GM19238 (cell line): Measurements from ENCODE around the gene TRMU.

Source experiments
- DNase-seq: peaks from one replicate; pipeline ENCODE4 v3.0.0; 2011; ENCODE audit warnings: low spot score; ENCODE audit not compliant: insufficient read length

The TRMU gene, protein sequence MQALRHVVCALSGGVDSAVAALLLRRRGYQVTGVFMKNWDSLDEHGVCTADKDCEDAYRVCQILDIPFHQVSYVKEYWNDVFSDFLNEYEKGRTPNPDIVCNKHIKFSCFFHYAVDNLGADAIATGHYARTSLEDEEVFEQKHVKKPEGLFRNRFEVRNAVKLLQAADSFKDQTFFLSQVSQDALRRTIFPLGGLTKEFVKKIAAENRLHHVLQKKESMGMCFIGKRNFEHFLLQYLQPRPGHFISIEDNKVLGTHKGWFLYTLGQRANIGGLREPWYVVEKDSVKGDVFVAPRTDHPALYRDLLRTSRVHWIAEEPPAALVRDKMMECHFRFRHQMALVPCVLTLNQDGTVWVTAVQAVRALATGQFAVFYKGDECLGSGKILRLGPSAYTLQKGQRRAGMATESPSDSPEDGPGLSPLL

DNA sequence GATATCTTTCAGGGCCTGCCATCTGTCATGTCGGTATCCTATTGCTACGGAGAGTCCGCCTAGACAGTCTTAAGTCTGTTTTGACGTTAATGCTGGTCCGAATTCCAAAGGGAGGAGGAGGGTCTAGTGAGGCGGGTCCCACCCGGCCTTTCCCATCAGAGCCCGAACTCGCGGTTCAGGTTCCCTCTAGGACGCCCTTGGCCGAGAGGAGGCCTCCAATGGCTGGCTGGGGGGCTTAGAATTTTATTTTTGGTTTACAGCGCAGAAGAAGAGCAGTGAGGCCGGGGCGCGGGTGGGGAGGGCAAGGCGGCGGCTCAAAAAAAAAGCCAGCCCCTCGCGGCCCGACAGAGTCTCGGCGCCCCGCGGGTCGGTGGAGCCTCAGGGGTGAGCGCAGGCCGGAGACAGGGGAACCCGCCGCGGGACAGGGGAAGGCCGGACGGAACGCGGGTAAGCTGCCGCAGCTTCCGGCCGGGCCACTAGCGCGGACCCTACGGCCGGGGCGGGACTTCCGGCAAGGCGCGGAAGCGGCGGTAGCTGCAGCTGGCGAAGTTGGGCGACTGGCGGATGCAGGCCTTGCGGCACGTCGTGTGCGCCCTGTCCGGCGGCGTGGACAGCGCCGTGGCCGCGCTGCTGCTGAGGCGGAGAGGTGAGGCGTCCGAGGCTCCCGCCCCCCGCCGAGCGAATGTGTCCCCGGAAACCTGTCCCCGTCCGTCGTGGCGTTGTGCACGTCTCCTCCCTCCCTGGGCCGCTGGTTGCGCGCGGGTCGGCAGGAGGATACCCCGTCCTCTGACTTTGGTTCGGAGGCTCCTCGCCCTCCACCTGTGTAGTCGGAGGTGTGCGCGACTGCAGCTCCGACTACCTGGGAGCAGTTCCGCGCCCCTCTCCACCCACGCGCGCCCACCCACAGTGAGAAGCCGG, at the start of gene TRMU:
TSS of gene TRMU (plus strand) at position 514 of the 918 bp plus-strand sequence. CDS start at position 565, 51 bp downstream.
- peak; percentile 98 for DNase-seq

GRCh38 chr22:46286006-46286405, 49.5 kb upstream of the TRMU start:
- DNase-seq, result no peak

DNA sequence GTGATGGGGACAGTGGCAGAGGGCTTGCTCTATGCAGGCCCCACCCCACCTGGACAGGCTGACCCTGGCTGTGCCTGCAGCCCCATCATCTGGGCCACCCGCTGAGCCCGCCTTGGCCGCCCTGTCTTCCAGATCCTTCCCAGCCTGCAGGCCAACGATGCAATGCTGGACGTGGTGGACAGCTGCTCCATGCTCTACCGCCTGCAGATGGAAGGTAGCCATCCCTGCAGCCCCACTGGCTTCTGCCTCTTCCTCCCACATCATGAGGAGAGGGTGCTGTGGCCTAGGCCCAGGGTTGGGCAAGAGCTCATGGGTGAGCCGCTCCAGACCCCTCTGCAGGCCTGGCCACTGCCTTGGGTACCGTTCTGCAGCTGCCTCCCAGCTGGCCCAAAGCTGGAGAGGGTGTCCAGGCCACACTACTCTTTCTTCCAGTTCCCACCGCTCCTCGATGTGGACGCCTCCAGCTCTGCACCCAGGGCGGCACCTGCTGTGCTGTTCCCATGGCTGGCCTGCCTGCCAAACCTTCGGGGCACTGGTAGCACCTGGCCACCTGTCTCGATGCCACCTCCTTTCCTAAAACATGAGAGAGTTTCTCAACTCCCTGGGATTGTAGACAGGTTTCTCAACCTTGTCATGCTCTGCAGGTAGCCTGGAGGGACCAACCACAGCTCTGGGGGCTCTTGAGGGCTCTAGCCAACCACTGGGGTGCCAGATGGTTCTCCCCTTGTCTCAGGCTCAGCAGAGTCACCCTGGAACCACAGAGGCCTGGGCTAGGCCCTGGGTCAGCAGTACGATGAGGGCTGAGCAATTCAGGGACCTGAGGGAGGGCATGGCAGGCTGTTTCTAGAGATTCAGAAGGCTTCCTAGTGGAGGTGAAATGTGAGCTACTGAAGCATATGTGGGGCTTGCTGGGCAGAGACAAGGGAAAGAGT, 48.3 kb upstream of the TRMU start:
- DNase-seq, result no peak

- DNase-seq, result peak; percentile 92
Observed at GRCh38 chr22:46287873-46288751, 47.4 kb upstream of the TRMU start.

- DNase-seq, result no peak
Observed at GRCh38 chr22:46288846-46289243, 46.7 kb upstream of the TRMU start.

- DNase-seq, result no peak
Observed at GRCh38 chr22:46289244-46289891, 46.1 kb upstream of the TRMU start.

GRCh38 chr22:46290121-46290842, 45.2 kb upstream of the TRMU start:
- no peak for DNase-seq

DNA sequence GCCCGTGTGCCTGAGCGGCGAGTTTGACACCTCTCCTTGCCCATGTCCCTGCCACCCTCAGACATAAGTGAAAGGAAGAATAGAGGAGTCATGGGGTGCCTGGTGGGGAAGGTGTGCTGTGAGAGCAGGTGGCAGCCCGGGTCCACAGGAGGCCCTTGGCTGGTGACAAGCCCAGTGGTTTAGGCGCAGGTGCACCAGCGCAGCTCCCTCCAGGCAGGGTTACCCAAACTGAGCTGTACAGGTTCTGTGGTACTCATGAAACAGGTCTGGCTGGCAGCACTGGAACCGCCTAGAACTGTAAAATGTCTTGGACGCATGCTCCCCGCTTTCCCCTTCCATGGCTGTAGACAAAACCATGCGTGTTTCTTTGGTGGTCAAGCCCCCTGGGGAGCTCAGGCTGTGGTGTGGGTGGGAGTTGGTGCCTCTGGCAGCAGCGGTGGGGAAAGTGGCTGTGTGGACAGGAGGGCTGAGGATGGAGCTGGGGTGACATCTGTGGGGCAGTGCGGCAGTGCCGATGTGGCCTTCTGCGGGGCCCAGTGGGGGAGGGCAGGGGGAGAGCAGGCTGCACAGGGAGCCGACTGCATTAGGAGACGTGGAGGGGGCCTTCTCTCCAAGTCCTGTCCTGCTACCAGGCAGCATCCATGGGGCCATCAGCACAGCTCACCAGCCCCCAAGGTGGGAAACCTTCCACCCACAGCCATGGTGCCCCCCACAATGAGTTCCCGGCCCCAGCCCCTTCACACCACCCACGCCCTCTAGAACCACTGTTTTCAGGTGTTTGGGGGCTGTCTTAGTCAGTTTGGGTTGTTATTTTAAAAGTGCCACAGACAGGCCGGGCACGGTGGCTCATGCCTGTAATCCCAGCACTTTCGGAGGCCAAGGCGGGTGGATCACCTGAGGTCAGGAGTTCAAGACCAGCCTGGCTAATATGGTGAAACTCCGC, 44.4 kb upstream of the TRMU start:
- no peak for DNase-seq

- DNase-seq, result no peak
Observed at GRCh38 chr22:46292173-46292572, 43.3 kb upstream of the TRMU start.

- no peak for DNase-seq
Observed at GRCh38 chr22:46292732-46293131, 42.8 kb upstream of the TRMU start.

GRCh38 chr22:46293577-46294260, 41.8 kb upstream of the TRMU start:
- DNase-seq, result no peak

DNA sequence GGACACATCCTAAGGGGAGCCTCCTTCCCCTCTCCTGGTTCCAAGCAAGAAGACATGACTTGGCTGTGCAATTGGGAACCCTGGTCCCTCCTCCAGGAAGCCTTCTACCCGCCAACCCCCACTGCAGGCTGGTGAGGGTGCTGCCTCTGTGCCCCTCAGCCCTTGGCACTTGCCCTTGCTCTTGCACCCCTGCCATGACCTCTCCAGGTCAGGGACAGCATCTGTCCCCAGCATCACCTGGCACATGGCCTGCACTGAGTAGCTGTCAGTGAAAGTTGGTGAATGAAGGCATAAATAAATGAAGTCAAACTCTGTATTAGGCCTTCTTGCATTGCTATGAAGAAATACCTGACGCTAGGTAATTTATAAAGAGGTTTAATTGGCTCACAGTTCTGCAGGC, 40.7 kb upstream of the TRMU start:
- DNase-seq, result no peak

- DNase-seq, result no peak
Observed at GRCh38 chr22:46295277-46295971, 40.1 kb upstream of the TRMU start.

DNA sequence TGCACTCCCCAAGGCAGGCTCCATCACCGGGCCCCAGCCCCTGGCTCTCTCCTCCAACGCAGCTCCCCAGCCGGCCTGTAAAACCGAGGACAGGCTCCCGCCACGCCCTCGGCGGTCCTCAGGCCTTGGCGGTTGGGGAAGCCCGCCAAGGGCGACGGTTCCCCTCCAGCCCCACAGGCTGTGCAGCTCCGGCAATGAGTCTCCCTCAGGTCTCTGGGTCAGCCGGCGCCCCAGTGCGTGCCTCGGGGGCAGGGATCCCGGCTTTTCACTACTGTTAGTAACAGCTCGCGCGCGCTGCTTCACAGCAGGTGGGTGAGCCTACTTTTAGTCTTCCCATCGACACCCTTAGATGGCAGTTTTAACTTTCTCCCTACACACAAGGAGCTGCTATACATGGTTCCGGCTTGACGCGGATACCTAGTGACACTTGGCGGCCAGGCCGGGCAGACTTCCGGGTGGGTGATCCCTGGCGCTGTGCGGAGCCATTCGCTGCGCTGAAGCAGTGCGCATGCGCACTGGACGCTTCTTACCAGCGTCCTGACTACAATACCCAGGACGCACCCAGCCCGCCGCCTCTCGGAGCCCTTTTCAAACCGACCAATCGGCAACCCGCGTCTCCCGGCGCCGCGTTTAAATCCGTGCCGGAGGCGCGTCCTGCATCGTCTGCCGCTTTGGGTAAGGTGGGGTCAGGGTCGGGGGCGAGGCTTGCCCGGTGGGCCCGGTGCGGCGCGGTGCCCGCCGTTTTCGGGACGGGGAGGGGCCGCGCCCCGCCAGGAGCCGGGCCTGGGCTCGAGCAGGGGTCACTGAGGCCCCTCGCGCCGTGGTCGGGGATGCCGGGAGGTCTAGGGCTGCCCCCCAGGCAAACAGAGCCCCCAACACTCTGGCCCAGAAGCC, 39.0 kb upstream of the TRMU start, which contains the start of gene GTSE1:
TSS of gene GTSE1 (plus strand) at position 614 of the 894 bp plus-strand sequence. CDS start 531 bp downstream, outside the sequence.
- peak; percentile 98 for DNase-seq

- DNase-seq, result no peak
Observed at GRCh38 chr22:46297151-46297812, 38.2 kb upstream of the TRMU start.
